Keratinocyte (primary cell): ENCODE data around the gene KDM2A. TPM values are rescaled to one million over a fixed set of nuclear protein-coding genes. Genes with fewer than 3 reads are reported as not detected.

ENCODE experiments used
- DNase-seq: peaks from one replicate; pipeline ENCODE4 v3.0.0-alpha.2; 2011; ENCODE audit warnings: low read depth, missing footprints, low spot score
- FAIRE-seq: peaks from 2 replicates; lab custom pipeline; 2011; peaks lifted over from hg19 to GRCh38; lab: Jason Lieb, UNC
- H2AFZ ChIP-seq: 2 replicates; pipeline ENCODE4 v1.6.0; 2012; ENCODE audit warnings: low read length, control low read depth, inconsistent platforms; ENCODE audit not compliant: control insufficient read depth
- H3K27ac ChIP-seq: 2 replicates; pipeline ENCODE4 v1.5.1; 2011; ENCODE audit warnings: low read length; ENCODE audit not compliant: control insufficient read depth, insufficient read depth
- H3K27me3 ChIP-seq: 3 replicates; pipeline ENCODE4 v1.6.0; 2011; ENCODE audit warnings: low read length; ENCODE audit not compliant: control insufficient read depth, insufficient read depth; ENCODE audit errors: extremely low read depth
- H3K36me3 ChIP-seq, 2 experiments: 2 replicates in 1 of 2; 3 replicates in 1 of 2; pipeline ENCODE4 v1.5.1; 2011; ENCODE audit warnings: low read length in 2 of 2, mild to moderate bottlenecking in 1 of 2; ENCODE audit not compliant: control insufficient read depth in 2 of 2, insufficient read depth in 2 of 2; ENCODE audit errors: extremely low read depth in 1 of 2
- H3K4me1 ChIP-seq: 3 replicates; pipeline ENCODE4 v1.5.1; 2011; ENCODE audit warnings: low read length; ENCODE audit not compliant: control insufficient read depth, insufficient read depth; ENCODE audit errors: extremely low read depth
- H3K4me2 ChIP-seq: 3 replicates; pipeline ENCODE4 v1.6.0; 2011; ENCODE audit warnings: low read depth, low read length; ENCODE audit not compliant: control insufficient read depth, insufficient read depth; ENCODE audit errors: extremely low read depth
- H3K4me3 ChIP-seq, 3 experiments: fragments of 200-600 bp in 1 of 3; sonication (generic) in 1 of 3; 2 replicates in 2 of 3; 3 replicates in 1 of 3; pipeline ENCODE4 v1.5.1; 2011 to 2016; ENCODE audit warnings: low read length in 3 of 3, mild to moderate bottlenecking in 3 of 3, control low read depth in 2 of 3, inconsistent platforms in 1 of 3, low read depth in 1 of 3, mixed read lengths in 1 of 3, mixed run types in 1 of 3, moderate library complexity in 1 of 3; ENCODE audit not compliant: control insufficient read depth in 2 of 3, insufficient read depth in 2 of 3; ENCODE audit errors: extremely low read depth in 1 of 3
- H3K79me2 ChIP-seq: 2 replicates; pipeline ENCODE4 v1.6.0; 2012; ENCODE audit warnings: low read length; ENCODE audit not compliant: control insufficient read depth, insufficient read depth
- H3K9ac ChIP-seq: 3 replicates; pipeline ENCODE4 v1.6.0; 2011; ENCODE audit warnings: low read length; ENCODE audit not compliant: control insufficient read depth, insufficient read depth; ENCODE audit errors: extremely low read depth
- H3K9me1 ChIP-seq: 3 replicates; pipeline ENCODE4 v1.6.0; 2011; ENCODE audit warnings: low read length; ENCODE audit not compliant: control insufficient read depth, insufficient read depth; ENCODE audit errors: extremely low read depth
- H3K9me3 ChIP-seq: 2 replicates; pipeline ENCODE4 v1.5.1; 2012; ENCODE audit warnings: low read depth, low read length; ENCODE audit not compliant: control insufficient read depth
- H4K20me1 ChIP-seq: 3 replicates; pipeline ENCODE4 v1.6.0; 2011; ENCODE audit warnings: low read length; ENCODE audit not compliant: control insufficient read depth, insufficient read depth; ENCODE audit errors: extremely low read depth
- EZH2 ChIP-seq: IDR thresholded peaks from one replicate; pipeline ENCODE4 v1.6.1; 2012; ENCODE audit warnings: inconsistent platforms, mild to moderate bottlenecking, low read length, moderate library complexity
- dilution Hi-C: fragments of 300-500 bp; cut with MboI; formaldehyde crosslinking; loops from one replicate; pipeline ENCODE4 v1.7.0; 2020; ENCODE audit warnings: low sequenced_read_pairs; ENCODE audit not compliant: extremely low pct_ligation_motif_present
- polyA plus RNA-seq, 5 experiments: library from polyadenylated mRNA; depleted of rRNA in 3 of 5; stranded (reverse) in 3 of 5; stranded (forward) in 1 of 5; unstranded in 1 of 5; fragments of >200 nt; gene quantifications; 1 replicate in 1 of 5; 2 replicates in 3 of 5; 3 replicates in 1 of 5; pipeline versions ENCODE4 v1.2.1 to v1.2.3, GENCODE V29; 2011 to 2012; ENCODE audit warnings: missing spikeins in 2 of 5, low read depth in 1 of 5, low replicate concordance in 1 of 5
- TF ChIP-seq, protein P1 (sequence below), 3 experiments: IDR thresholded peaks in 1 of 3; conservative IDR thresholded peaks in 1 of 3; optimal IDR thresholded peaks in 1 of 3; 2 replicates in 2 of 3; 3 replicates in 1 of 3; pipeline versions ENCODE3 to v1.5.1; 2011; ENCODE audit warnings: low read length in 3 of 3, mild to moderate bottlenecking in 3 of 3, moderate library complexity in 2 of 3, control low read depth in 1 of 3, inconsistent platforms in 1 of 3; ENCODE audit not compliant: insufficient read depth in 2 of 3; ENCODE audit errors: extremely low read depth in 1 of 3

KDM2A gene
- polyA plus RNA-seq, 1 donor (not counting 4 experiments of a cell fraction or from before 2014, with no cell fraction given), result 29.9 TPM

- FAIRE-seq (no peak), DNase-seq (no peak)
- H3K4me1 ChIP-seq, result peaks cover 32% of the 10 kb centered on the region
- no peak overlapping the region for H2AFZ ChIP-seq
- peaks cover 3% of the 10 kb centered on the region for H4K20me1 ChIP-seq
- peak overlapping the region in 1 of 3 experiments; percentile 19 for H3K4me3 ChIP-seq
- H3K36me3 ChIP-seq, result peaks cover 35 to 75% of the 10 kb centered on the region in 2 experiments
- H3K27me3 ChIP-seq, result no peaks in the 10 kb centered on the region
- dilution Hi-C loops, result no loop called here
- peak overlapping the region; percentile 52 for H3K9ac ChIP-seq
- no peak for TF ChIP-seq EZH2
- TF ChIP-seq, protein P1, sequence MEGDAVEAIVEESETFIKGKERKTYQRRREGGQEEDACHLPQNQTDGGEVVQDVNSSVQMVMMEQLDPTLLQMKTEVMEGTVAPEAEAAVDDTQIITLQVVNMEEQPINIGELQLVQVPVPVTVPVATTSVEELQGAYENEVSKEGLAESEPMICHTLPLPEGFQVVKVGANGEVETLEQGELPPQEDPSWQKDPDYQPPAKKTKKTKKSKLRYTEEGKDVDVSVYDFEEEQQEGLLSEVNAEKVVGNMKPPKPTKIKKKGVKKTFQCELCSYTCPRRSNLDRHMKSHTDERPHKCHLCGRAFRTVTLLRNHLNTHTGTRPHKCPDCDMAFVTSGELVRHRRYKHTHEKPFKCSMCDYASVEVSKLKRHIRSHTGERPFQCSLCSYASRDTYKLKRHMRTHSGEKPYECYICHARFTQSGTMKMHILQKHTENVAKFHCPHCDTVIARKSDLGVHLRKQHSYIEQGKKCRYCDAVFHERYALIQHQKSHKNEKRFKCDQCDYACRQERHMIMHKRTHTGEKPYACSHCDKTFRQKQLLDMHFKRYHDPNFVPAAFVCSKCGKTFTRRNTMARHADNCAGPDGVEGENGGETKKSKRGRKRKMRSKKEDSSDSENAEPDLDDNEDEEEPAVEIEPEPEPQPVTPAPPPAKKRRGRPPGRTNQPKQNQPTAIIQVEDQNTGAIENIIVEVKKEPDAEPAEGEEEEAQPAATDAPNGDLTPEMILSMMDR (optimal IDR thresholded peaks at IDR 0.05 in 1 of 3, IDR thresholded peaks at IDR 0.05 in 1 of 3, conservative IDR thresholded peaks at IDR 0.05 in 1 of 3; ENCODE audit: extremely low read depth in 1 of 3, insufficient read depth in 2 of 3, low read length in 3 of 3), result no peak
- H3K4me2 ChIP-seq, result peak overlapping the region; percentile 69
- H3K9me1 ChIP-seq, result peaks cover 2% of the 10 kb centered on the region
- H3K9me3 ChIP-seq, result no peaks in the 10 kb centered on the region
- peak overlapping the region; percentile 77 for H3K27ac ChIP-seq
- H3K79me2 ChIP-seq, result peaks cover 19% of the 10 kb centered on the region
These were observed 129.0 kb downstream of the KDM2A start for GRCh38 chr11:67247946-67248550.

- dilution Hi-C loops, result no loop called here
- peak; percentile 26 for FAIRE-seq
- H3K4me3 ChIP-seq, result peak overlapping the region in 1 of 3 experiments; percentile 19
- H3K27me3 ChIP-seq, result no peaks in the 10 kb centered on the region
- no peaks in the 10 kb centered on the region for H3K9me3 ChIP-seq
- TF ChIP-seq, protein P1 (optimal IDR thresholded peaks at IDR 0.05 in 1 of 3, IDR thresholded peaks at IDR 0.05 in 1 of 3, conservative IDR thresholded peaks at IDR 0.05 in 1 of 3; ENCODE audit: extremely low read depth in 1 of 3, insufficient read depth in 2 of 3, low read length in 3 of 3), result no peak
- no peak for TF ChIP-seq EZH2
- peak overlapping the region; percentile 77 for H3K27ac ChIP-seq
- peak overlapping the region; percentile 69 for H3K4me2 ChIP-seq
- DNase-seq, result peak; percentile 79
- peaks cover 3% of the 10 kb centered on the region for H4K20me1 ChIP-seq
- H3K9ac ChIP-seq, result peak overlapping the region; percentile 52
- peaks cover 17% of the 10 kb centered on the region for H3K79me2 ChIP-seq
- H3K36me3 ChIP-seq, result peaks cover 35 to 80% of the 10 kb centered on the region in 2 experiments
- H2AFZ ChIP-seq, result no peak overlapping the region
- peaks cover 38% of the 10 kb centered on the region for H3K4me1 ChIP-seq
- peaks cover 2% of the 10 kb centered on the region for H3K9me1 ChIP-seq
These were observed 129.6 kb downstream of the KDM2A start for GRCh38 chr11:67248653-67249052.
